WTC11 (cell line): ENCODE measurements around the gene MAN1B1. TPM values are rescaled to one million over a fixed set of nuclear protein-coding genes. Genes with fewer than 3 reads are reported as not detected.

ENCODE experiments used
- ATAC-seq: fragments of 200-7000 bp; cut with Tn5 transposase; 2 replicates; pipeline ENCODE4 v1.10.0; 2021; ENCODE audit warnings: mild to moderate bottlenecking, moderate library complexity
- CTCF ChIA-PET: fragments of 300-600 bp; sonication (Branson Sonifier 250); formaldehyde crosslinking; loops from one replicate; lab custom pipeline; 2021; ENCODE audit warnings: antibody characterized with exemption; lab: Charles Lee
- POLR2A ChIA-PET: fragments of 350-600 bp; sonication (Branson Sonifier 250); formaldehyde crosslinking; loops from one replicate; lab custom pipeline; 2021; ENCODE audit warnings: antibody characterized with exemption; lab: Charles Lee
- DNase-seq: peaks from one replicate; pipeline ENCODE4 v3.0.0; 2021; ENCODE audit warnings: low spot score
- H3K27ac Mint-ChIP-seq: 2 replicates; pipeline ENCODE4 v1.8.0; 2021; ENCODE audit warnings: mixed read lengths
- H3K27me3 Mint-ChIP-seq: 2 replicates; pipeline ENCODE4 v1.8.0; 2021; ENCODE audit warnings: low read depth, mild to moderate bottlenecking, moderate library complexity, mixed read lengths
- H3K36me3 Mint-ChIP-seq: 2 replicates; pipeline ENCODE4 v1.8.0; 2021; ENCODE audit warnings: mixed read lengths
- H3K4me1 Mint-ChIP-seq: 2 replicates; pipeline ENCODE4 v1.8.0; 2022; ENCODE audit warnings: mixed read lengths
- H3K4me3 Mint-ChIP-seq: 2 replicates; pipeline ENCODE4 v1.8.0; 2021; ENCODE audit warnings: mild to moderate bottlenecking, moderate library complexity, mixed read lengths
- H3K9me3 Mint-ChIP-seq: 2 replicates; pipeline ENCODE4 v1.8.0; 2021; ENCODE audit warnings: mixed read lengths
- ATF1 ChIP-seq: sonication (generic); formaldehyde crosslinking; IDR thresholded peaks from 2 replicates; pipeline ENCODE4 v1.8.1; 2023; ENCODE audit warnings: mild to moderate bottlenecking, moderate library complexity, missing genetic modification reagents
- CREM ChIP-seq: sonication (generic); formaldehyde crosslinking; IDR thresholded peaks from 2 replicates; pipeline ENCODE4 v1.8.1; 2022; ENCODE audit warnings: mild to moderate bottlenecking, missing genetic modification reagents, moderate library complexity
- CTCF ChIP-seq: fragments of 200-600 bp; IDR thresholded peaks from 2 replicates; pipeline ENCODE4 v1.8.0; 2022; ENCODE audit warnings: antibody characterized with exemption
- JUN ChIP-seq: sonication (generic); formaldehyde crosslinking; IDR thresholded peaks from 2 replicates; pipeline ENCODE4 v1.8.0; 2023; ENCODE audit warnings: mild to moderate bottlenecking, missing genetic modification reagents
- NFYB ChIP-seq: sonication (generic); formaldehyde crosslinking; conservative IDR thresholded peaks from 2 replicates; pipeline ENCODE4 v1.8.0; 2022; ENCODE audit warnings: low read depth, missing genetic modification reagents
- NR1H2 ChIP-seq: sonication (generic); formaldehyde crosslinking; IDR thresholded peaks from 2 replicates; pipeline ENCODE4 v1.9.0; 2021; ENCODE audit warnings: mild to moderate bottlenecking, moderate library complexity, missing genetic modification reagents
- OVOL2 ChIP-seq: fragments of 250-450 bp; sonication (Bioruptor Pico); IDR thresholded peaks from 2 replicates; pipeline ENCODE4 v1.9.0; 2021; ENCODE audit warnings: mild to moderate bottlenecking, borderline replicate concordance
- PREB ChIP-seq: sonication (generic); formaldehyde crosslinking; IDR thresholded peaks from 2 replicates; pipeline ENCODE4 v1.8.1; 2022; ENCODE audit warnings: mild to moderate bottlenecking, missing genetic modification reagents, moderate library complexity, borderline replicate concordance
- SMAD3 ChIP-seq: sonication (generic); formaldehyde crosslinking; IDR thresholded peaks from 2 replicates; pipeline ENCODE4 v1.8.0; 2022; ENCODE audit warnings: missing genetic modification reagents, mild to moderate bottlenecking, borderline replicate concordance
- SMAD4 ChIP-seq: sonication (generic); formaldehyde crosslinking; IDR thresholded peaks from 2 replicates; pipeline ENCODE4 v1.8.0; 2022; ENCODE audit warnings: mild to moderate bottlenecking, missing genetic modification reagents
- SP1 ChIP-seq: sonication (generic); formaldehyde crosslinking; conservative IDR thresholded peaks from 2 replicates; pipeline ENCODE4 v1.8.1; 2022; ENCODE audit warnings: missing genetic modification reagents
- TCF7 ChIP-seq: sonication (generic); formaldehyde crosslinking; IDR thresholded peaks from 2 replicates; pipeline ENCODE4 v1.8.0; 2022; ENCODE audit warnings: mild to moderate bottlenecking, low read depth, missing genetic modification reagents, moderate library complexity
- ZNF423 ChIP-seq: fragments of 250-450 bp; sonication (Bioruptor Pico); IDR thresholded peaks from 2 replicates; pipeline ENCODE4 v2.1.2; 2022; ENCODE audit warnings: mild to moderate bottlenecking, moderate library complexity
- total RNA-seq: library from RNA; stranded (reverse); gene quantifications from 3 replicates; pipeline ENCODE4 v1.2.3, GENCODE V29; 2021
- TF ChIP-seq, protein P1 (sequence below): fragments of 250-450 bp; sonication (Bioruptor Pico); IDR thresholded peaks from 2 replicates; pipeline ENCODE4 v1.9.0; 2021; ENCODE audit warnings: moderate library complexity, mild to moderate bottlenecking, inconsistent platforms, borderline replicate concordance
- TF ChIP-seq, protein P2 (sequence below): sonication (generic); formaldehyde crosslinking; IDR thresholded peaks from 2 replicates; pipeline ENCODE4 v1.8.1; 2022; ENCODE audit warnings: mild to moderate bottlenecking, moderate library complexity, missing genetic modification reagents
- TF ChIP-seq, protein P3 (sequence below): sonication (generic); formaldehyde crosslinking; IDR thresholded peaks from 2 replicates; pipeline ENCODE4 v1.8.1; 2023; ENCODE audit warnings: mild to moderate bottlenecking, missing genetic modification reagents
- TF ChIP-seq, protein P4 (sequence below): sonication (generic); formaldehyde crosslinking; IDR thresholded peaks from 2 replicates; pipeline ENCODE4 v1.8.1; 2022; ENCODE audit warnings: low read depth, missing genetic modification reagents, borderline replicate concordance
- TF ChIP-seq, protein P5 (sequence below): sonication (generic); formaldehyde crosslinking; conservative IDR thresholded peaks from 2 replicates; pipeline ENCODE4 v1.8.1; 2023; ENCODE audit warnings: mild to moderate bottlenecking, low read depth, missing genetic modification reagents, moderate library complexity
- TF ChIP-seq, protein P6 (sequence below): sonication (generic); formaldehyde crosslinking; IDR thresholded peaks from 2 replicates; pipeline ENCODE4 v1.8.1; 2023; ENCODE audit warnings: mild to moderate bottlenecking, missing genetic modification reagents, moderate library complexity

Gene MAN1B1
- total RNA-seq, 1 experiment from 2014 or later: 57.1 TPM

GRCh38 chr9:137087409-137087925 is 682 bp downstream of the MAN1B1 start (continued):
- TF ChIP-seq, protein P1, sequence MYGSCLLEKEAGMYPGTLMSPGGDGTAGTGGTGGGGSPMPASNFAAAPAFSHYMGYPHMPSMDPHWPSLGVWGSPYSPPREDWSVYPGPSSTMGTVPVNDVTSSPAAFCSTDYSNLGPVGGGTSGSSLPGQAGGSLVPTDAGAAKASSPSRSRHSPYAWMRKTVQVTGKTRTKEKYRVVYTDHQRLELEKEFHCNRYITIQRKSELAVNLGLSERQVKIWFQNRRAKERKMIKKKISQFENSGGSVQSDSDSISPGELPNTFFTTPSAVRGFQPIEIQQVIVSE: no peak
- TF ChIP-seq CREM (CRISPR knock-in tag) (no peak), NFYB (CRISPR knock-in tag) (no peak), JUN (CRISPR knock-in tag) (no peak), OVOL2 (CRISPR knock-in tag) (no peak)
- TF ChIP-seq, protein P2, sequence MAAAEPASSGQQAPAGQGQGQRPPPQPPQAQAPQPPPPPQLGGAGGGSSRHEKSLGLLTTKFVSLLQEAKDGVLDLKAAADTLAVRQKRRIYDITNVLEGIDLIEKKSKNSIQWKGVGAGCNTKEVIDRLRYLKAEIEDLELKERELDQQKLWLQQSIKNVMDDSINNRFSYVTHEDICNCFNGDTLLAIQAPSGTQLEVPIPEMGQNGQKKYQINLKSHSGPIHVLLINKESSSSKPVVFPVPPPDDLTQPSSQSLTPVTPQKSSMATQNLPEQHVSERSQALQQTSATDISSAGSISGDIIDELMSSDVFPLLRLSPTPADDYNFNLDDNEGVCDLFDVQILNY (CRISPR knock-in tag): no peak
- TF ChIP-seq, all 79 proteins: peak for 0

DNA sequence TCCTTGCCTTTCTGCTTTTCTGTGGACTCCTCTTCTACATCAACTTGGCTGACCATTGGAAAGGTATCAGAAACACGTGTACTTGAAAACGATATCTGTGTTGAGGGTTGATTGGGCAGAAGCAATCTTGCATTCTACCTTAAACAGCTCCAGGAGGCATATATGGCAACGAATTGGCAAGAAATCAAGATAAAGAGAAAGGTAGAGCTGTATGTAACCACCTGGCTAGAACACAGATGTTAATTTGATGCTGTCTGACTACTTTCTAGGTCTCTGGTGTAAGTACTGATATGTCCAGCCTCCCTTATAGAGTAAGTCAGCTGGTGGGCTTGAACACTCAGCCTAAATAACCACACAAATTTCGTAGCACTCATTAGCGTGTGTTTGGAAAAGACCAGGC is 1.3 kb downstream of the MAN1B1 start:
- ChIA-PET CTCF (interaction anchor here (0.6 to 8.7 kb wide), 3 partner anchors 20 to 87 kb away, joined by 3 to 177 read pairs (median 4); partner anchors contain the start of gene SAPCD2), POLR2A (no interaction called here)
- Mint-ChIP-seq H3K36me3 (peaks cover 16% of the 10 kb centered on the region), H3K9me3 (no peaks in the 10 kb centered on the region), H3K4me3 (peak overlapping the region; percentile 85), H3K27ac (peak overlapping the region; percentile 26; the same call in 1 of the 2 replicates), H3K27me3 (peaks cover 9% of the 10 kb centered on the region), H3K4me1 (peaks cover 16% of the 10 kb centered on the region)
- no peak for DNase-seq
- ATAC-seq: no peak
- TF ChIP-seq SMAD4 (CRISPR knock-in tag) (no peak), PREB (no peak), SMAD3 (CRISPR knock-in tag) (no peak), TCF7 (no peak), CTCF (no peak), ATF1 (no peak)

DNA sequence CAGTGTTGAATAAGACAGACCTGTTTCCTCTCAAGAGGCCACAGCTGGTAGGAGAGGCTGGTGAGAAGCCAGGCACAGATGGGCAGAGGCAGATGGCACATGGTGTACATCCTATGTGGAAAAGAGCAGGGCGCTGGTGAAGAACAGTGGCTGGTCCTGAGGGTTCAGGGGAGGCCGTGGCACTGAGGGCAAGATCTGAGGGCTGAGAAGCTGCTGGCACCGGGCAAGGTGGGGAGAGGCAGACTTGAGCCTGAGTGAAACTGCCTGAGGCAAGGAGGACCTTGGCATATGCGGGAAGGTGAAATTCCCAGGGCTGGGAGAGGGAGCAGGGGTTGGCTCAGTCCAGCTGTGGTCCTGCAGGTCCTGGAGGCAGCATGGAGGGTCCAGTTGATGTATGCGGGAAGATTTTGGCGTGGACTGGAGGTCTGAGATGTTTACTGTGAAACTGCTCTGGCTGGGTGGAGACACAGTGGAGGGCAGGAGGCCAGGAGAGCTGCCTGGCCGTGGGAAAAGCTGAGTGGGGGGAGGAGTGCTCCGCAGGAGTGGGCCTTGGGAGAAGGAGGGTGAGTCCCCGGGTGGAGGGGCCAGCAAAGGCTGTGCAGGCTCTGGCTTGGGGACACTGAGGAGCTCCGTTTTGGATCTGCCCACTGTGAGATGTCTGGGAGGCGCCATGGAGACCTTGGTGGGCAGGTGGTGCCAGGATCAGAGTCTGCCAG is 2.6 kb downstream of the MAN1B1 start:
- Mint-ChIP-seq H3K9me3 (no peaks in the 10 kb centered on the region), H3K4me1 (peaks cover 16% of the 10 kb centered on the region), H3K27ac (peak overlapping the region; percentile 22; the same call in 1 of the 2 replicates), H3K27me3 (peaks cover 6% of the 10 kb centered on the region), H3K4me3 (no peak overlapping the region), H3K36me3 (peaks cover 17% of the 10 kb centered on the region)
- CTCF ChIA-PET: interaction anchor here (0.9 to 8.7 kb wide), 4 partner anchors 22 to 147 kb away, joined by 3 to 177 read pairs (median 4); partner anchors contain the start of gene SAPCD2
- TF ChIP-seq NR1H2 (CRISPR knock-in tag) (no peak), ZNF423 (CRISPR knock-in tag) (no peak), SP1 (CRISPR knock-in tag) (no peak)
- TF ChIP-seq, protein P3, sequence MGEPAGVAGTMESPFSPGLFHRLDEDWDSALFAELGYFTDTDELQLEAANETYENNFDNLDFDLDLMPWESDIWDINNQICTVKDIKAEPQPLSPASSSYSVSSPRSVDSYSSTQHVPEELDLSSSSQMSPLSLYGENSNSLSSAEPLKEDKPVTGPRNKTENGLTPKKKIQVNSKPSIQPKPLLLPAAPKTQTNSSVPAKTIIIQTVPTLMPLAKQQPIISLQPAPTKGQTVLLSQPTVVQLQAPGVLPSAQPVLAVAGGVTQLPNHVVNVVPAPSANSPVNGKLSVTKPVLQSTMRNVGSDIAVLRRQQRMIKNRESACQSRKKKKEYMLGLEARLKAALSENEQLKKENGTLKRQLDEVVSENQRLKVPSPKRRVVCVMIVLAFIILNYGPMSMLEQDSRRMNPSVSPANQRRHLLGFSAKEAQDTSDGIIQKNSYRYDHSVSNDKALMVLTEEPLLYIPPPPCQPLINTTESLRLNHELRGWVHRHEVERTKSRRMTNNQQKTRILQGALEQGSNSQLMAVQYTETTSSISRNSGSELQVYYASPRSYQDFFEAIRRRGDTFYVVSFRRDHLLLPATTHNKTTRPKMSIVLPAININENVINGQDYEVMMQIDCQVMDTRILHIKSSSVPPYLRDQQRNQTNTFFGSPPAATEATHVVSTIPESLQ (CRISPR knock-in tag): no peak
- TF ChIP-seq, protein P4, sequence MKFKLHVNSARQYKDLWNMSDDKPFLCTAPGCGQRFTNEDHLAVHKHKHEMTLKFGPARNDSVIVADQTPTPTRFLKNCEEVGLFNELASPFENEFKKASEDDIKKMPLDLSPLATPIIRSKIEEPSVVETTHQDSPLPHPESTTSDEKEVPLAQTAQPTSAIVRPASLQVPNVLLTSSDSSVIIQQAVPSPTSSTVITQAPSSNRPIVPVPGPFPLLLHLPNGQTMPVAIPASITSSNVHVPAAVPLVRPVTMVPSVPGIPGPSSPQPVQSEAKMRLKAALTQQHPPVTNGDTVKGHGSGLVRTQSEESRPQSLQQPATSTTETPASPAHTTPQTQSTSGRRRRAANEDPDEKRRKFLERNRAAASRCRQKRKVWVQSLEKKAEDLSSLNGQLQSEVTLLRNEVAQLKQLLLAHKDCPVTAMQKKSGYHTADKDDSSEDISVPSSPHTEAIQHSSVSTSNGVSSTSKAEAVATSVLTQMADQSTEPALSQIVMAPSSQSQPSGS: no peak
- TF ChIP-seq, protein P5, sequence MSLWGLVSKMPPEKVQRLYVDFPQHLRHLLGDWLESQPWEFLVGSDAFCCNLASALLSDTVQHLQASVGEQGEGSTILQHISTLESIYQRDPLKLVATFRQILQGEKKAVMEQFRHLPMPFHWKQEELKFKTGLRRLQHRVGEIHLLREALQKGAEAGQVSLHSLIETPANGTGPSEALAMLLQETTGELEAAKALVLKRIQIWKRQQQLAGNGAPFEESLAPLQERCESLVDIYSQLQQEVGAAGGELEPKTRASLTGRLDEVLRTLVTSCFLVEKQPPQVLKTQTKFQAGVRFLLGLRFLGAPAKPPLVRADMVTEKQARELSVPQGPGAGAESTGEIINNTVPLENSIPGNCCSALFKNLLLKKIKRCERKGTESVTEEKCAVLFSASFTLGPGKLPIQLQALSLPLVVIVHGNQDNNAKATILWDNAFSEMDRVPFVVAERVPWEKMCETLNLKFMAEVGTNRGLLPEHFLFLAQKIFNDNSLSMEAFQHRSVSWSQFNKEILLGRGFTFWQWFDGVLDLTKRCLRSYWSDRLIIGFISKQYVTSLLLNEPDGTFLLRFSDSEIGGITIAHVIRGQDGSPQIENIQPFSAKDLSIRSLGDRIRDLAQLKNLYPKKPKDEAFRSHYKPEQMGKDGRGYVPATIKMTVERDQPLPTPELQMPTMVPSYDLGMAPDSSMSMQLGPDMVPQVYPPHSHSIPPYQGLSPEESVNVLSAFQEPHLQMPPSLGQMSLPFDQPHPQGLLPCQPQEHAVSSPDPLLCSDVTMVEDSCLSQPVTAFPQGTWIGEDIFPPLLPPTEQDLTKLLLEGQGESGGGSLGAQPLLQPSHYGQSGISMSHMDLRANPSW (CRISPR knock-in tag): no peak
- TF ChIP-seq, protein P2 (CRISPR knock-in tag): no peak
- TF ChIP-seq, protein P6, sequence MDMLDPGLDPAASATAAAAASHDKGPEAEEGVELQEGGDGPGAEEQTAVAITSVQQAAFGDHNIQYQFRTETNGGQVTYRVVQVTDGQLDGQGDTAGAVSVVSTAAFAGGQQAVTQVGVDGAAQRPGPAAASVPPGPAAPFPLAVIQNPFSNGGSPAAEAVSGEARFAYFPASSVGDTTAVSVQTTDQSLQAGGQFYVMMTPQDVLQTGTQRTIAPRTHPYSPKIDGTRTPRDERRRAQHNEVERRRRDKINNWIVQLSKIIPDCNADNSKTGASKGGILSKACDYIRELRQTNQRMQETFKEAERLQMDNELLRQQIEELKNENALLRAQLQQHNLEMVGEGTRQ (CRISPR knock-in tag): no peak
- POLR2A ChIA-PET: no interaction called here
- ATAC-seq (no peak), DNase-seq (no peak)
